ENCODE results near the gene AKAP3. TPM values are rescaled to one million over a fixed set of nuclear protein-coding genes. Genes with fewer than 3 reads are reported as not detected.

AKAP3 gene
- total and polyA plus RNA-seq, 10 of the 15 experiments (the other 5 are each of a cell fraction or from before 2014, with no cell fraction given), result 0.40 to 2.4 (median 1.3) TPM

DNA sequence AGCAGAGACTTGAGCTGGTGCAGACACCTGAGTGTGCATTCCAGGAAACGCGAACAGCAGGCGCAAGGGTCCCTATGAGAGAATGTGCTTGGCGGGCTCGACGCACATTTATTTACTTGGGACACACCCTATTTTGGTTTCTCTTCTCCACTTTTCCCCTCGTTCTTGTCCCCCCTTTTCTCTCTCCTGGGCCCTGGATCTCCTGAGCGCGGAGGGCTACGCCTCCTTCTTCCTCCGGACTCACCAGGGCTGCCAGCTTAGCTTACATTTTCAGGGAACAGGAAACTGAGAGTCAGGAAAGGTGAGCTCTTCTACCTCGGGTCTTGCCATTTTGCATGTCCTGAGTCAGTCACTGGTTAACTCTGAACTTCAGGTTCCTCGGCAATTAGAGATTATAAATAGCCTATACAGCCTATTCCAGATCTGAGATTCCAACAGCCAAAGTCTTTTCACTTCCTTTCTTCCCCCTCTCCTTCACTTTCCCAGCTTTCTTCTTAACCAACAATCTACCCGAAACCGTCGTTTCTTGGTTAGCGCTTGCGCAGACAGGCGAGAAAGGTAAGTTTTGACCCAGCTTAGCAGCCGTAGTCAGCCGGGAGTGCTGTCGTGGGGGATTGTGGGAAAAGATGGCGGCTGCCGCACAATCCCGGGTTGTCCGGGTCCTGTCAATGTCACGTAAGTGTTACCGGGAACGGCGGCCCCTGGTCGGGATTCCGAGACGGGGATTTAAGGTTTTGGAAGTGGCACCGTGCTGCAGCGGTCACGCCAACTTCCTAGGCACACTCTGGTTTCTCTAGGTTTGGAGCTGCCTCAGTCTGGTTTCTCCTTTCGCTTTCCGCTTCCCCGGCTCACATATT lies at the start of gene AKAP3, which contains the start of gene NDUFA9 (continued):
- TF ChIP-seq, protein P1, sequence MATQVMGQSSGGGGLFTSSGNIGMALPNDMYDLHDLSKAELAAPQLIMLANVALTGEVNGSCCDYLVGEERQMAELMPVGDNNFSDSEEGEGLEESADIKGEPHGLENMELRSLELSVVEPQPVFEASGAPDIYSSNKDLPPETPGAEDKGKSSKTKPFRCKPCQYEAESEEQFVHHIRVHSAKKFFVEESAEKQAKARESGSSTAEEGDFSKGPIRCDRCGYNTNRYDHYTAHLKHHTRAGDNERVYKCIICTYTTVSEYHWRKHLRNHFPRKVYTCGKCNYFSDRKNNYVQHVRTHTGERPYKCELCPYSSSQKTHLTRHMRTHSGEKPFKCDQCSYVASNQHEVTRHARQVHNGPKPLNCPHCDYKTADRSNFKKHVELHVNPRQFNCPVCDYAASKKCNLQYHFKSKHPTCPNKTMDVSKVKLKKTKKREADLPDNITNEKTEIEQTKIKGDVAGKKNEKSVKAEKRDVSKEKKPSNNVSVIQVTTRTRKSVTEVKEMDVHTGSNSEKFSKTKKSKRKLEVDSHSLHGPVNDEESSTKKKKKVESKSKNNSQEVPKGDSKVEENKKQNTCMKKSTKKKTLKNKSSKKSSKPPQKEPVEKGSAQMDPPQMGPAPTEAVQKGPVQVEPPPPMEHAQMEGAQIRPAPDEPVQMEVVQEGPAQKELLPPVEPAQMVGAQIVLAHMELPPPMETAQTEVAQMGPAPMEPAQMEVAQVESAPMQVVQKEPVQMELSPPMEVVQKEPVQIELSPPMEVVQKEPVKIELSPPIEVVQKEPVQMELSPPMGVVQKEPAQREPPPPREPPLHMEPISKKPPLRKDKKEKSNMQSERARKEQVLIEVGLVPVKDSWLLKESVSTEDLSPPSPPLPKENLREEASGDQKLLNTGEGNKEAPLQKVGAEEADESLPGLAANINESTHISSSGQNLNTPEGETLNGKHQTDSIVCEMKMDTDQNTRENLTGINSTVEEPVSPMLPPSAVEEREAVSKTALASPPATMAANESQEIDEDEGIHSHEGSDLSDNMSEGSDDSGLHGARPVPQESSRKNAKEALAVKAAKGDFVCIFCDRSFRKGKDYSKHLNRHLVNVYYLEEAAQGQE (IDR thresholded peaks at IDR 0.05; ENCODE audit: low read depth, low read length), result no peak
- TF ChIP-seq ZNF207 (IDR thresholded peaks at IDR 0.05; ENCODE audit: borderline replicate concordance) (peak; percentile 75; the same call in 1 of the 2 replicates), RAD51 (IDR thresholded peaks at IDR 0.05) (peak; percentile 50), ZNF24 (IDR thresholded peaks at IDR 0.05) (no peak), RUNX3 (IDR thresholded peaks at IDR 0.05; ENCODE audit: low read length) (peak; percentile 71), ZNF274 (IDR thresholded peaks at IDR 0.05; ENCODE audit: insufficient read depth, insufficient read length) (no peak), MXI1 (IDR thresholded peaks at IDR 0.05; ENCODE audit: low read depth, low read length) (peak; percentile 68), SUPT20H (IDR thresholded peaks at IDR 0.05; ENCODE audit: borderline replicate concordance, control insufficient read depth, low read depth, low read length) (no peak), KDM1A (IDR thresholded peaks at IDR 0.05; ENCODE audit: borderline replicate concordance) (no peak), LARP7 (IDR thresholded peaks at IDR 0.05) (no peak), RBBP5 (conservative IDR thresholded peaks at IDR 0.05) (peak; percentile 60; the same call in 1 of the 2 replicates), SMARCA5 (IDR thresholded peaks at IDR 0.05) (no peak), IRF5 (IDR thresholded peaks at IDR 0.05; ENCODE audit: borderline replicate concordance) (no peak), NFYB (IDR thresholded peaks at IDR 0.05; ENCODE audit: insufficient read depth, low read depth, low read length) (no peak), BHLHE40 (IDR thresholded peaks at IDR 0.05; ENCODE audit: borderline replicate concordance in 1 of 2, low read depth in 2 of 2, low read length in 1 of 2) (peak; percentile 6 to 45; a peak in 2 of 4 replicates)
- TF ChIP-seq, protein P2, sequence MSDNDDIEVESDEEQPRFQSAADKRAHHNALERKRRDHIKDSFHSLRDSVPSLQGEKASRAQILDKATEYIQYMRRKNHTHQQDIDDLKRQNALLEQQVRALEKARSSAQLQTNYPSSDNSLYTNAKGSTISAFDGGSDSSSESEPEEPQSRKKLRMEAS (IDR thresholded peaks at IDR 0.05; ENCODE audit: low read depth, low read length), result no peak
- TF ChIP-seq, protein P3, sequence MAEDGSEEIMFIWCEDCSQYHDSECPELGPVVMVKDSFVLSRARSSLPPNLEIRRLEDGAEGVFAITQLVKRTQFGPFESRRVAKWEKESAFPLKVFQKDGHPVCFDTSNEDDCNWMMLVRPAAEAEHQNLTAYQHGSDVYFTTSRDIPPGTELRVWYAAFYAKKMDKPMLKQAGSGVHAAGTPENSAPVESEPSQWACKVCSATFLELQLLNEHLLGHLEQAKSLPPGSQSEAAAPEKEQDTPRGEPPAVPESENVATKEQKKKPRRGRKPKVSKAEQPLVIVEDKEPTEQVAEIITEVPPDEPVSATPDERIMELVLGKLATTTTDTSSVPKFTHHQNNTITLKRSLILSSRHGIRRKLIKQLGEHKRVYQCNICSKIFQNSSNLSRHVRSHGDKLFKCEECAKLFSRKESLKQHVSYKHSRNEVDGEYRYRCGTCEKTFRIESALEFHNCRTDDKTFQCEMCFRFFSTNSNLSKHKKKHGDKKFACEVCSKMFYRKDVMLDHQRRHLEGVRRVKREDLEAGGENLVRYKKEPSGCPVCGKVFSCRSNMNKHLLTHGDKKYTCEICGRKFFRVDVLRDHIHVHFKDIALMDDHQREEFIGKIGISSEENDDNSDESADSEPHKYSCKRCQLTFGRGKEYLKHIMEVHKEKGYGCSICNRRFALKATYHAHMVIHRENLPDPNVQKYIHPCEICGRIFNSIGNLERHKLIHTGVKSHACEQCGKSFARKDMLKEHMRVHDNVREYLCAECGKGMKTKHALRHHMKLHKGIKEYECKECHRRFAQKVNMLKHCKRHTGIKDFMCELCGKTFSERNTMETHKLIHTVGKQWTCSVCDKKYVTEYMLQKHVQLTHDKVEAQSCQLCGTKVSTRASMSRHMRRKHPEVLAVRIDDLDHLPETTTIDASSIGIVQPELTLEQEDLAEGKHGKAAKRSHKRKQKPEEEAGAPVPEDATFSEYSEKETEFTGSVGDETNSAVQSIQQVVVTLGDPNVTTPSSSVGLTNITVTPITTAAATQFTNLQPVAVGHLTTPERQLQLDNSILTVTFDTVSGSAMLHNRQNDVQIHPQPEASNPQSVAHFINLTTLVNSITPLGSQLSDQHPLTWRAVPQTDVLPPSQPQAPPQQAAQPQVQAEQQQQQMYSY (CRISPR knock-in tag; IDR thresholded peaks at IDR 0.05), result no peak
- TF ChIP-seq, protein P4, sequence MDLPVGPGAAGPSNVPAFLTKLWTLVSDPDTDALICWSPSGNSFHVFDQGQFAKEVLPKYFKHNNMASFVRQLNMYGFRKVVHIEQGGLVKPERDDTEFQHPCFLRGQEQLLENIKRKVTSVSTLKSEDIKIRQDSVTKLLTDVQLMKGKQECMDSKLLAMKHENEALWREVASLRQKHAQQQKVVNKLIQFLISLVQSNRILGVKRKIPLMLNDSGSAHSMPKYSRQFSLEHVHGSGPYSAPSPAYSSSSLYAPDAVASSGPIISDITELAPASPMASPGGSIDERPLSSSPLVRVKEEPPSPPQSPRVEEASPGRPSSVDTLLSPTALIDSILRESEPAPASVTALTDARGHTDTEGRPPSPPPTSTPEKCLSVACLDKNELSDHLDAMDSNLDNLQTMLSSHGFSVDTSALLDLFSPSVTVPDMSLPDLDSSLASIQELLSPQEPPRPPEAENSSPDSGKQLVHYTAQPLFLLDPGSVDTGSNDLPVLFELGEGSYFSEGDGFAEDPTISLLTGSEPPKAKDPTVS (IDR thresholded peaks at IDR 0.05; ENCODE audit: low read depth, low read length), result no peak
